B cell (primary cell): ENCODE results near the gene POU2F3. TPM values are rescaled to one million over a fixed set of nuclear protein-coding genes. Genes with fewer than 3 reads are reported as not detected.

Experiments
- ATAC-seq: fragments of 200-7000 bp; cut with Tn5 transposase; one replicate; pipeline ENCODE4 v1.10.0; 2021; ENCODE audit warnings: low read depth, mild to moderate bottlenecking, moderate number of reproducible peaks, moderate library complexity
- CTCF ChIA-PET: fragments of 350-600 bp; sonication (Branson Sonifier 250); formaldehyde crosslinking; loops from one replicate; lab custom pipeline; 2021; ENCODE audit warnings: antibody characterized with exemption, inconsistent platforms; lab: Charles Lee
- POLR2A ChIA-PET: fragments of 350-600 bp; sonication (Branson Sonifier 250); formaldehyde crosslinking; loops from one replicate; lab custom pipeline; 2021; ENCODE audit warnings: antibody characterized with exemption; lab: Charles Lee
- DNase-seq: peaks from one replicate; pipeline ENCODE4 v3.0.0; 2013
- H2AFZ ChIP-seq: 2 replicates; pipeline ENCODE4 v1.6.1; 2012; ENCODE audit warnings: mild to moderate bottlenecking, low read depth, low read length; ENCODE audit not compliant: insufficient read depth, poor library complexity, severe bottlenecking
- H3K27ac ChIP-seq, 2 donors: 1 replicate in 1 of 2; 2 replicates in 1 of 2; pipeline ENCODE4 v1.5.1; 2012 to 2013; ENCODE audit warnings: low read length in 2 of 2, mild to moderate bottlenecking in 2 of 2, moderate library complexity in 1 of 2
- H3K27me3 ChIP-seq, 4 experiments: fragments of 200-600 bp in 1 of 4; sonication (generic) in 1 of 4; replicated peaks in 1 of 4; 1 replicate in 2 of 4; 2 replicates in 2 of 4; pipeline versions ENCODE4 v1.6.1 to v1.7.0; 2013 to 2016; ENCODE audit warnings: low read length in 3 of 4, mild to moderate bottlenecking in 2 of 4, mixed read lengths in 1 of 4, moderate library complexity in 1 of 4; ENCODE audit not compliant: insufficient read depth in 4 of 4, control insufficient read depth in 3 of 4; ENCODE audit errors: control extremely low read depth in 1 of 4
- H3K36me3 ChIP-seq, 2 experiments: replicated peaks in 1 of 2; 1 replicate in 1 of 2; 2 replicates in 1 of 2; pipeline versions ENCODE4 v1.6.1 to v1.7.1; 2013; ENCODE audit warnings: low read length in 1 of 2; ENCODE audit not compliant: insufficient read depth in 2 of 2, control insufficient read depth in 1 of 2; ENCODE audit errors: control extremely low read depth in 1 of 2, extremely low read depth in 1 of 2
- H3K4me1 ChIP-seq, 2 donors: fragments of 200-600 bp in 1 of 2; sonication (generic) in 1 of 2; 1 replicate in 1 of 2; 2 replicates in 1 of 2; pipeline versions ENCODE4 v1.5.1 to v1.6.1; 2013 to 2017; ENCODE audit warnings: low read length in 2 of 2; ENCODE audit not compliant: control insufficient read depth in 2 of 2, insufficient read depth in 2 of 2
- H3K4me2 ChIP-seq: replicated peaks from 2 replicates; pipeline ENCODE3; 2012; ENCODE audit warnings: mild to moderate bottlenecking, low read depth, low read length; ENCODE audit not compliant: poor library complexity, severe bottlenecking
- H3K4me3 ChIP-seq, 5 experiments: fragments of 200-600 bp in 1 of 5; sonication (generic) in 1 of 5; 1 replicate in 3 of 5; 2 replicates in 2 of 5; pipeline versions ENCODE4 v1.5.1 to v1.7.0; 2011 to 2016; ENCODE audit warnings: low read length in 4 of 5, mild to moderate bottlenecking in 4 of 5, low read depth in 2 of 5, control low read depth in 1 of 5, moderate library complexity in 1 of 5; ENCODE audit not compliant: insufficient read depth in 1 of 5; ENCODE audit errors: control extremely low read depth in 1 of 5, extremely low read depth in 1 of 5
- H3K79me2 ChIP-seq: fragments of 200-600 bp; sonication (generic); one replicate; pipeline ENCODE4 v1.6.0; 2016; ENCODE audit warnings: low read length; ENCODE audit not compliant: control insufficient read depth, insufficient read depth
- H3K9ac ChIP-seq: fragments of 200-600 bp; sonication (generic); 2 replicates; pipeline ENCODE4 v1.6.1; 2017; ENCODE audit warnings: mild to moderate bottlenecking, low read length, moderate library complexity
- H3K9me3 ChIP-seq, 3 donors: one replicate each; pipeline versions ENCODE4 v1.6.1 to v1.7.1; 2013; ENCODE audit warnings: low read length in 2 of 3; ENCODE audit not compliant: control insufficient read depth in 2 of 3, insufficient read depth in 1 of 3; ENCODE audit errors: control extremely low read depth in 1 of 3
- H4K20me1 ChIP-seq: 2 replicates; pipeline ENCODE4 v1.6.0; 2012; ENCODE audit warnings: mild to moderate bottlenecking, low read length; ENCODE audit not compliant: insufficient read depth, control insufficient read depth, poor library complexity, severe bottlenecking
- H3K27ac Mint-ChIP-seq: one replicate; pipeline ENCODE4 v1.8.0; 2021; ENCODE audit warnings: mixed read lengths
- H3K27me3 Mint-ChIP-seq: one replicate; pipeline ENCODE4 v1.8.0; 2021; ENCODE audit warnings: mixed read lengths
- H3K4me1 Mint-ChIP-seq: one replicate; pipeline ENCODE4 v1.8.0; 2021; ENCODE audit warnings: mixed read lengths
- H3K4me3 Mint-ChIP-seq: one replicate; pipeline ENCODE4 v1.8.0; 2021; ENCODE audit warnings: mixed read lengths
- H3K9me3 Mint-ChIP-seq: one replicate; pipeline ENCODE4 v1.8.0; 2022; ENCODE audit warnings: mixed read lengths; ENCODE audit not compliant: insufficient read depth
- CTCF ChIP-seq: fragments of 200-600 bp; IDR thresholded peaks from one replicate; pipeline ENCODE4 v1.8.0; 2022; ENCODE audit warnings: antibody characterized with exemption, mild to moderate bottlenecking
- EZH2 ChIP-seq: IDR thresholded peaks from 2 replicates; pipeline ENCODE4 v1.6.1; 2012; ENCODE audit warnings: borderline replicate concordance, low read depth, mild to moderate bottlenecking, moderate library complexity, low read length; ENCODE audit not compliant: insufficient read depth, poor library complexity, severe bottlenecking
- WGBS: methylation state at CpG from one replicate; pipeline ENCODE4 v1.1.5; 2013; ENCODE audit warnings: missing lambda C conversion rate; ENCODE audit not compliant: insufficient coverage; 5-methylcytosine and 5-hydroxymethylcytosine counted together
- intact Hi-C: fragments of 100-400 bp; cut with micrococcal nuclease; formaldehyde crosslinking; loops from one replicate; pipeline ENCODE4 v1.10.0; 2022
- polyA plus RNA-seq: library from polyadenylated mRNA; depleted of rRNA; stranded (reverse); fragments of >200 nt; gene quantifications from 2 replicates; pipeline ENCODE4 v1.2.3, GENCODE V29; 2012
- total RNA-seq, 2 donors: library from RNA; stranded (reverse); fragments of 120-200 nt in 1 of 2; gene quantifications; 1 replicate in 1 of 2; 2 replicates in 1 of 2; pipeline versions ENCODE4 v1.2.3 to v1.2.4, GENCODE V29; 2013 to 2022

POU2F3 gene
- total and polyA plus RNA-seq, 2 donors (not counting 1 experiment from before 2014, with no cell fraction given), result not detected

GRCh38 chr11:120294096-120294495 is 54.2 kb downstream of the POU2F3 start:
- CTCF ChIA-PET, result interaction anchor here (2.2 kb wide), 1 partner anchor 9 kb away, joined by 11 read pairs; no protein-coding TSS in a partner anchor
- no peak for ATAC-seq

GRCh38 chr11:120295099-120295498 is 55.2 kb downstream of the POU2F3 start:
- H3K27me3 Mint-ChIP-seq, result peaks cover 60% of the 10 kb centered on the region
- DNase-seq (no peak), ATAC-seq (no peak)
- Histone ChIP-seq H3K4me2 (no peak overlapping the region), H3K9me3 (no peaks in the 10 kb centered on the region), H3K79me2 (no peaks in the 10 kb centered on the region), H3K4me1 (no peaks in the 10 kb centered on the region), H2AFZ (no peak overlapping the region), H4K20me1 (no peaks in the 10 kb centered on the region), H3K27me3 (peaks cover 0 to 15% (median 0%) of the 10 kb centered on the region in 4 experiments), H3K36me3 (no peaks in the 10 kb centered on the region), H3K27ac (no peak overlapping the region), H3K9ac (no peak overlapping the region), H3K4me3 (no peak overlapping the region)
- no peaks in the 10 kb centered on the region for H3K9me3 Mint-ChIP-seq
- ChIA-PET CTCF (interaction anchor here (1.1 kb wide), 1 partner anchor 10 kb away, joined by 3 read pairs; no protein-coding TSS in a partner anchor), POLR2A (no interaction called here)
- H3K4me3 Mint-ChIP-seq, result no peak overlapping the region
- TF ChIP-seq CTCF (no peak), EZH2 (no peak)
- H3K27ac Mint-ChIP-seq, result no peak overlapping the region
- intact Hi-C loops, result no loop called here
- 40% methylated on average over 3 of the region's 4 CpGs for WGBS
- H3K4me1 Mint-ChIP-seq, result no peaks in the 10 kb centered on the region

More at GRCh38 chr11:120294096-120294495, 54.2 kb downstream of the POU2F3 start:
- Histone ChIP-seq H3K9me3 (no peaks in the 10 kb centered on the region), H3K4me1 (no peaks in the 10 kb centered on the region), H2AFZ (no peak overlapping the region), H3K36me3 (no peaks in the 10 kb centered on the region), H4K20me1 (no peaks in the 10 kb centered on the region), H3K27ac (no peak overlapping the region), H3K4me3 (no peak overlapping the region), H3K9ac (no peak overlapping the region), H3K4me2 (no peak overlapping the region), H3K27me3 (peaks cover 0 to 10% (median 0%) of the 10 kb centered on the region in 4 experiments), H3K79me2 (no peaks in the 10 kb centered on the region)
- 89% methylated on average over 3 of the region's 5 CpGs for WGBS
- TF ChIP-seq EZH2 (no peak), CTCF (no peak)
- no peaks in the 10 kb centered on the region for H3K4me1 Mint-ChIP-seq
- POLR2A ChIA-PET, result no interaction called here
- H3K27me3 Mint-ChIP-seq, result peaks cover 60% of the 10 kb centered on the region
- DNase-seq, result no peak
- no peaks in the 10 kb centered on the region for H3K9me3 Mint-ChIP-seq
- H3K4me3 Mint-ChIP-seq, result no peak overlapping the region
- intact Hi-C loops, result no loop called here
- H3K27ac Mint-ChIP-seq, result no peak overlapping the region
